Sciatic nerve (tissue), 2 donors: ENCODE results near the gene GPA33. TPM values are rescaled to one million over a fixed set of nuclear protein-coding genes. Genes with fewer than 3 reads are reported as not detected.

Experiments
- ATAC-seq: fragments of 200-7000 bp; cut with Tn5 transposase; one replicate; pipeline ENCODE4 v1.9.1; 2020; ENCODE audit warnings: mild to moderate bottlenecking, moderate library complexity
- DNase-seq: peaks from one replicate; pipeline ENCODE4 v3.0.0-alpha.2; 2020; ENCODE audit warnings: low spot score
- intact Hi-C: fragments of 100-400 bp; cut with DNase I; formaldehyde crosslinking; loops from one replicate; pipeline ENCODE4 v1.14.2; 2022
- total RNA-seq: library from RNA; stranded (reverse); fragmentation: NEBNext Ultra II Directional; extraction: Animal tissue kit (Norgen Biotek cat#: 25700); gene quantifications from one replicate; pipeline ENCODE4 v1.2.1, GENCODE V29; 2021
- donor health status: DM: no; HTN: no; CAD: no.
- donor health status: DM: no; HTN: no; CAD: no.

Gene GPA33
- not detected for total RNA-seq

GRCh38 chr1:167090314-167090942 lies at the start of gene GPA33:
Gene GPA33, minus strand, starts transcription at chr1:167090377. Its CDS starts 90 bp downstream, at chr1:167090287.
- intact Hi-C loops: no loop called here
- ATAC-seq (peak; percentile 67), DNase-seq (no peak)

GRCh38 chr1:167138703-167139102 lies 48.5 kb upstream of the GPA33 start:
- intact Hi-C loops: no loop called here
- DNase-seq (no peak), ATAC-seq (no peak)

GRCh38 chr1:167137793-167138510 lies 47.8 kb upstream of the GPA33 start:
- DNase-seq (no peak), ATAC-seq (no peak)
- intact Hi-C loops: no loop called here

GRCh38 chr1:167137332-167137781 lies 47.2 kb upstream of the GPA33 start:
- no peak for ATAC-seq
- DNase-seq: no peak
- intact Hi-C loops: no loop called here

GRCh38 chr1:167136806-167137205 lies 46.6 kb upstream of the GPA33 start:
- intact Hi-C loops: no loop called here
- DNase-seq (no peak), ATAC-seq (no peak)

DNA sequence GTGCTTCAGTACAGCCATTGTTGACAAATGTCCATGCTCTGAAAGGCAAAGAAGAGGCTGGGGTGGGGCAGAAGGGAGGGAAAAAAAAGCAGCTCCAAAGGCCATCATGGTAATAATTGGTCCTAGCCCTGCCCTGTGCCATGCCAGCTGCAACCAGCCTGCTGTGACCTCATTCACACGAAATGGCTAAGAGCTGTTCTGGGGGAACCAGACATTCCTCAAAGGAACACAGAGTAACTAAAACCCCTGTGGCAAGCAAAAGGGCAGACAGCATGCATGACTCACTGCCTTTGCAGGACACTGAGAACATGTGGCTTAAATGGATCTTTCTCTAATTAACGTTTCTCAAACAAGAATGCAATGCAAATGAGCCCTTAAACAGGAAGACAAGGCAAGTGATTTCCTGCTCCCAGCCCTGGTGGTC lies 46.0 kb upstream of the GPA33 start:
- ATAC-seq (no peak), DNase-seq (no peak)
- intact Hi-C loops: no loop called here

GRCh38 chr1:167135281-167135840 lies 45.2 kb upstream of the GPA33 start:
- intact Hi-C loops: no loop called here
- no peak for ATAC-seq
- no peak for DNase-seq

GRCh38 chr1:167132301-167133010 lies 42.3 kb upstream of the GPA33 start:
- ATAC-seq (no peak), DNase-seq (no peak)
- intact Hi-C loops: no loop called here

DNA sequence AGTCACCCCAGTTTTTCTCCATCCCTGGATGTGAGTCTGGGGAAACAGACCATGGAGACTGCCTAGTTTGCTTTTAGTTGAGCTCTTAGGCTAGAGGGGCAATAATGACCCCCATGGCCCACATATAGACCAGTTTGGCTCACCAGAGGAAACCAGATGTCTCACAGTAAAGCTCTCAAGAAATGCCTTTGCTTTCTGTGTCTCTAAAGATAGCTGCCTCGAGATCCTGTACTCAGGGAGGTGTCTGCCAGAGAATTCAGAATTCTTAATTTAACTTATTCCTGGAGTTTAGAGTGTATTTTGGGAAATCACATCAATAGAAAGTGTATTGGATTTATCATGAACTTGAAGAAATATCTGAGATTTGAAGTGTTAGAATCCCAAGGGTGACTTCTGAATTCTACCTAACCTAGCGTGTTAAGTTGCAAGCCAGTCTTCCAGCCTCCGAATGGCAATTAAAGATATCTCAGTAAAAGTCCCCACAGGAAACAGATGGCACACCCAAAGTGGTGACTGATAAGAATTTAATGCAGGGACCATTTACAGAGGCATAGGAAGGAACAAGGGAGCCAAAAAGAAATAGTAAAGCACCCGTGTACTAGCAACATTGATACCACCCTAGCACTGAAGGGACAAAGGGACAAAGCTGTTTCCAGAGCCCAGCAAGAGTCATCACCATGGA lies 40.8 kb upstream of the GPA33 start:
- no peak for ATAC-seq
- intact Hi-C loops: no loop called here
- DNase-seq: no peak

DNA sequence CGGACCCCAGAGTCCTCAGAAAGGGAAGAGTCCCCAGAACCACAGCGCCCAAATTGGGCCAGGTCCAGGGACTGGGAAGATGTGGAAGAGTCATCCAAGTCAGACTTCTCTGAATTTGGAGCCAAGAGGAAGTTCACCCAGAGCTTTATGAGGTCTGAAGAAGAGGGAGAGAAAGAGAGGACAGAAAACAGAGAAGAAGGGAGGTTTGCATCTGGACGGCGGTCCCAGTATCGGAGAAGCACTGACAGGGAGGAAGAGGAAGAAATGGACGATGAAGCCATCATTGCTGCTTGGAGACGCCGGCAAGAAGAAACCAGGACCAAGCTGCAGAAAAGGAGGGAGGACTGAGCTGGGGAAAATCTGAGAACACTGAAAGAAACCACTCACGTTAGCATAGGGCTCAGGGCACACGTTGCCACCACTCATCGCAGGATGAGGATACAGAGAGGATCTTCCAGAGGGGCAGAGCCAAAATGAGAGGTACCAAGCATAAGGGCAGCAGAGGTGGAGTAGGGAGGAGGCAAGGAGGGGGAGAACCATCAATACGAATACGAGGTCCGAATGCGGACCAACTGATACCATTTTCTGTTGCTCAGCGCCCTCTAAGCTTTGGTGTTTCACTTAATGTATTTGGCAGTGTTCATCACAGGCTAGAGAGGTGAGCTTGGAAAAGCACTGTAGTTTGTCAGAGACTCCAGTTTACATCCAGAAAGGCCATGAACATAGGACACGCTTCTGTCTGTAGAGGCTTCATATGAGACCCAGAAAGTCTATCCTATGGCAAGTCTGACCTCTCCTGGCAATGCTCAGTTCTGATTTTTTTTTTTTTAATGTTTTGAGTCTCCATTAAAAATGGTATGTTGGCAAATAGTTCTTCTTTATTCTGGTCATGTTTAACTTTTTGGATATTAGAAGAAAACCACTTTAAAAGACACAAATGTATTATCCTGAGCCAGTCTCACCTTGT lies 38.4 kb upstream of the GPA33 start:
- intact Hi-C loops: no loop called here
- ATAC-seq: no peak

GRCh38 chr1:167127661-167128060 lies 37.5 kb upstream of the GPA33 start:
- no peak for ATAC-seq
- intact Hi-C loops: no loop called here
- DNase-seq: no peak

More for the DNA sequence above, 38.4 kb upstream of the GPA33 start:
- DNase-seq: no peak

GRCh38 chr1:167127236-167127635 lies 37.1 kb upstream of the GPA33 start:
- DNase-seq: no peak
- no peak for ATAC-seq
- intact Hi-C loops: no loop called here

GRCh38 chr1:167126811-167127210 lies 36.6 kb upstream of the GPA33 start:
- intact Hi-C loops: no loop called here
- DNase-seq (no peak), ATAC-seq (no peak)

GRCh38 chr1:167126317-167126716 lies 36.1 kb upstream of the GPA33 start:
- no peak for ATAC-seq
- intact Hi-C loops: no loop called here
- no peak for DNase-seq

- ATAC-seq (no peak), DNase-seq (no peak)
- intact Hi-C loops: no loop called here
Measured at GRCh38 chr1:167122568-167122967, 32.4 kb upstream of the GPA33 start.

DNA sequence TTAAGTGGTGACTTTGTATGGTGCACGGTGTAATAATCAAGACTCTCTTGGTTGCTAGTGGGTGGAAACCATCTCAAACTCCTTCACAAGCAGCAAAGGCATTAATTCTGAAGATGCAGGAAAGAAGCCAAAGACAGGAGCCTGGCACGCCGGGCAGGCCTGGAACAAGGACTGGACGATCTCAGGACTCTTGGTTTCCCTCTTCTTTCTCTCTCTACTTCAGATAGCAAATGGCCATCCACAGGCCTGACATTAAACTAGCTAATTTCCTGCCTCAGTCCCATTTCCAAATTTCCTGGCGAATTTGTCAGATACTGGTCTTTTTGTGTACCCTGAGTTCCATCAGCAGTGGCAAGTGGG lies 31.9 kb upstream of the GPA33 start:
- DNase-seq (no peak), ATAC-seq (no peak)
- intact Hi-C loops: no loop called here

DNA sequence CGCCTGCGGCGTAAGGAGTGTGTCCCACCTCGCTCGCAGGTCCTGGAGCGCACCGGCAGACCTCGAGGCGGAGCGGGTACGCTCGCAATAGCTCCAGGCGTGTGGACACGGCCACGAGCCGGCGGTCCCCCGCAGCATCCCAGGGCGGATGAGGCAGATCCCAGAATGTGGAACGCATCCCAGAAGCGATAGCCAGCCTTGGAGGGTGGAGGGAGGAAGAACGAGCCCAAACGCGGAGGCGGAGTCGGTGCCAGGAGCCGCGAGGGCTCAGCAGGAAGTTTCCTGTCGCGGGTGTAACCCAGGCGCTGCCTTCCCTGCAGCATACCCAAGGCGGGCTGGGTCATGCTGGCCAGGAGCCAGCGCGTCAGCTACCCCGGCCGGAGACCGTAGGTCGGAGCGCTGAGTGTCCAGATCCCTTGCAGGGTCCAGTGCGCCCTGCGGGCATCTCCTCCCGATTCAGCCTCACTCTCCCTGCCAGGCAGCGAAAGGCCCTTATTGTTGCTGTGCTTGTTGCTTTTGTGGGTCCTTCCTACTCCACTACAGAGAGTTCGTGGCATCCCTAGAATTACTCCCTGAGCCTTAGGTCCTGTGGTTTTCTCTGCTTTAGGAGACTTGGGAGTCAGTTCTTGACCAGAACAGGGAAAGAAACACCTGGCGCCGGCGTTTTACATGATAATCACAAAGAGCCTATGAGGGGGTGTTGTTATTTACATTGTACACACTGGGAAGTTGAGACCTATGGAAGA lies 31.4 kb upstream of the GPA33 start:
- intact Hi-C loops: no loop called here
- peak; percentile 64 for DNase-seq
- ATAC-seq: peak; percentile 30

- DNase-seq (no peak), ATAC-seq (no peak)
- intact Hi-C loops: no loop called here
Measured at GRCh38 chr1:167120899-167121298, 30.7 kb upstream of the GPA33 start.
